GM19023 (cell line): ENCODE measurements around the gene PPIA.
"Not testable (repeated sequence)": the region's sequence is repeated elsewhere in the genome, so short reads cannot be mapped to it uniquely, and the experiment has no call there.

Source experiments
- ATAC-seq: cut with Tn5 transposase; IDR thresholded peaks from one replicate; pipeline ENCODE4 v1.9.1; 2021; ENCODE audit warnings: mild to moderate bottlenecking, moderate library complexity; ENCODE audit not compliant: unreplicated experiment

Gene PPIA

DNA sequence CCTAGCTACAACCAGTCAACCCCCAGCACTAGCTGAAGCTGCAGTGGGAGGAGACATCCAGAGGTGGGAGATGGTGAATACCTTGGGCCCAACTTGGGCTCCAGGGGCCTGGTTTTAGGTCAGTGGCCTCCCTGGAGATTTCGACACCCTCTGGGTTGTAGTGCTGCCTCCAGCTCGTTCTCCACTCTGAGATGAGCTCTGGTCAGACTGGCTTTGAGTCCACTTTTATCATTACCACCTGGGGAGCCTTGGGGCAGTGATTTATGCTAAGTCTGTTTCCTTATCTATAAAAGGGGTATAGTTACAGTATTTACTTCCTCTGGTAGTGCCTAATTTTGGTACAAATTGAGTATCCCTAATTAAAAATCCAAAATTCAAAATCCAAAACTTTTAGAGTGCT, 22.8 kb downstream of the PPIA start:
- no peak for ATAC-seq

DNA sequence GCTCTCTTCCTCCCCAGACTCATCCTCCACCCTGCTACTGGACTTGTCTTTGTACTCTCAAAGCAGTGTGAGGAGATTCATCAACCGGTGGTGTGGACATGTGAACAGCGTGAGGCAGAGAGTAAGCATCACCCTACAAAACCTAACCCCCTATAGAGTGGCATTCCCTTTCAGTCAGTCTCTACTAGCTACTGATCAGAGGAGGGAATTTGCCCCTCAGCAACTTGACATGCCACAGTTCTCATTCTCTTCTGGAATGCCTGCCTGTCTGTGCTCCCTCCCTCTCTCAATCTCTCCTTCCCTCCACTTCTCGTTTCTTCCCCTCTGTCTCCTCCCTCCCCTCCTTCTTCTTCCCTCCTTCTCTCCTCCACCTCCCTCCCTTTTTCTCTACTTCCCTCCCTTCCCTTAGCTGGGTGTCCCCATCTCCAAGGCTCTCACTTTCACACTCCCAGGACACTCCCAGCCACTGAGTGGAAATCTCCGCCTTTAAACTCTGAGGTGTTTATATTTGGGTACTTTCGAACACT, 26.8 kb downstream of the PPIA start:
- ATAC-seq: no peak

DNA sequence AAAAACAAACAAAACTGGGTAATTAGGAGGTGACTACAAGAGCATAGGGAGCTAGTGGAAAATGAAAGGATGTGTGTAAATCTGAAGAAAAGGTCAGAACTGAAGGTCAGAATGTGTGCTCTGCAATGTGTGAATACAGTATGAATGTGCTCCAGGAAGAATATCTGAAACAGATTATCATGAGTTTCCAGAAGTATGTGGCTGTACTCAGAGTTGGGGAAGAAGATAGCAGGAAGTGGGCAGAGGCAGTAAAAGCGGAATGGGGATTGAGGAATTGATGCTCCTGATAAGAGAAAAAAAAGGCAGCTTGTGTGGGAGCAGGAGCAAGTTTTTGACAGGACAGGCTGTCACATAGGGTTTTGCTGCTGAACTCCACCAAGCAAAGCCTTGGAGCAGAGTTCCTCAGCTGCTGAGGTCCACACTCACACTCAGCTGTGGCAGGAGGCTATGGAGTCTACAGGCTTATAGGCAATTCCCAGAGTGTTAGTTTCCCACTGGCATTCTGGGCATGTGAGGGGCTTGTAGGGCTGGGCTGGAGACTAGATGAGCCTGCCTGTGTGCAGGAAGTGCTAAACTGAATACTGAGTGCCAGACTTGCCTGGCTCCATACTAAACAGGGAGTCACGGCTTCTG, 28.5 kb downstream of the PPIA start:
- no peak for ATAC-seq

DNA sequence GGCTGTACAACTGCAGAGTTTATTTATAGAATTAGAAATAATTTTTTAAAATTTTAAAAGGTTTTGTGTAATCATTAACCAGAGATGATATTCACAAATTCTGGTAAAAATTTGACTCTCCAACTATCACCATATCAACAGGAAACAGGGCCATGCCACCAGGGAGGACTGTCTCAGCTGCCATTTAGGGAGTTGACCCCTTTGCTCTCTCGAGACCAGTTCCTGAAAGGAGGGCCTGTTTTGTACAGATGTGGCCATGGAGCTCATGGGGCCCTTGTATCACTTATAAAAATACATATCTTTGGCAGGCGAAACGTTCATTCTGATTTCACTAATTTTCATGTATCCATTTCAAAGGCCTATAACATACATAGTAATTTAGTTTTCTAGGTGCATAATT, 31.1 kb downstream of the PPIA start:
- ATAC-seq: no peak

DNA sequence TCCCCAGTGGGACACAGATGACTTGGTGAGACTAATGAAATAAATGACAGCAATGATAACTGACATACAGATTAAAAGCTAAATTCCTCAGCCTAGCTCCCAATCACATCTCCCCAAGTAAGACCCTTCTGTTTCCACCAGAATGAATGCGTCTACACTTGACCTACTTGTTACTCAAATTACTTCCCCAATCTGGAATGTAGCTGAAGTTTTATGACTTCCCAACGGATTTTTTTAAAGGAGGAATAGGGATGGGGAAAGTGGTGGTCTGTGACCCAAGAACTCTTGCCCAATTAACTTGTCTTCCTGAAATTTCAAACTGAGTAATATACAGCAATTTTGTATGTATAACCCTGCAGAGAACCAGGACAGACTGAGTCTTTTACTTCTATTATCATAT, 42.3 kb downstream of the PPIA start:
- no peak for ATAC-seq

DNA sequence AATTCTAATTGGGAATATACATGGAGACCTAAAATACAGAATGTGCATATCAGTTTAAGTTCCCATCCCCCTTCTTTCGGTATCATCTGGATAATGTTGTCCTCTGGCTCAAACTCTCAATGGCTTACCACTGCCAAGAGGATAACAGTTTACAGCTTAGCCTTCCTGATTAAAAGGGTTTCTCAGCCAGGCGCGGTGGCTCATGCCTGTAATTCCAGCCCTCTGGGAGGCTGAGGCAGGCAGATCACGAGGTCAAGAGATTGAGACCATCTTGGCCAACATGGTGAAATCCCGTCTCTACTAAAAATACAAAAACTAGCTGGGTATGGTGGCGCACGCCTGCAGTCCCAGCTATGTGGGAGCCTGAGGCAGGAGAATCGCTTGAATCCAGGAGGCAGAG, 46.2 kb downstream of the PPIA start:
- not testable (repeated sequence) for ATAC-seq

DNA sequence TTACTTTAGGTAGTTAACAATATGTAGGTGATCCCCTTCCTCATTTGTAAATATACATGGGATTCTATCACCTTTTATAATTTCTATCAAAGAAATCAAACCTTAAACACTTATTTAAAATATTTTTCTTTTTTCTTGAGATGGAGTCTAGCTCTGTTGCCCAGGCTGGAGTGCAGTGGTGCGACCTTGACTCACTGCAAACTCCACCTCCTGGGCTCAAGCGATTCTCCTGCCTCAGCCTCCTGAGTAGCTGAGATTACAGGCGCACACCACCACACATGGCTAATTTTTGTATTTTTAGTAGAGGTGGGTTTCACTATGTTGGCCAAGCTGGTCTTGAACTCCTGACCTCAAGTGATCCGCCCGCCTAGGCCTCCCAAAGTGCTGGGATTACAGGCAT, 47.0 kb downstream of the PPIA start:
- not testable (repeated sequence) for ATAC-seq

DNA sequence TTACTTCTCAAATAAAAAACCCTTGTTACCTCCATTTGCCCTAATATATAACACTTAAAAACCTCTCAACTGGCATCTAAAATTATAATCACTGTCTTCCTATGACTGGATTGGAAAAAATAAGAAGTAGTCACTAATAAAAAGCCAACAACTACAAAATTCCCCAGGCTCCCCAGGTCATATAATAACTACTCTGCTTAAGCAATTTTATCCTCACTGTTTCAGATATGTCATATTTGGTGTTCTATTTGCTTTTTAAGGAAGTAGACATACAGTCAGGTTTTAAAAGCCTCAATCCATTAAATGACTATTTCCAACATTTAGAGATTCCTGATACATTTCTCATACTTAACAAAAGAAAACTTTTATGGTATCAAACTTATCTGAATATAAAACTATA, 49.0 kb downstream of the PPIA start:
- no peak for ATAC-seq

DNA sequence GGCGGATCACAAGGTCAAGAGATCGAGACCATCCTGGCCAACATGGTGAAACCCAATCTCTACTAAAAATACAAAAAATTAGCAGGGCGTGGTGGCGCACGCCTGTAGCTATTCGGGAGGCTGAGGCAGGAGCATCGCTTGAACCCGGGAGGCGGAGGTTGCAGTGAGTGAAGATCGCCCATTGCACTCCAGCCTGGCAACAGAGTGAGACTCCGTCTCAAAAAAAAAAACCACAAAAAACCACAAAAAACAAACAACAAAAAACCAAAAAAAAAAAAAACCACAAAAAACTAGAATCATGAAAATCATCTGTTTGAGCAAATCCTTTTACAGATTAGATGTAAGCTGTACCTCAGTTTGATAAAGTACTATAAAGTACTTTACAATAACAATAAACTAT, 49.9 kb downstream of the PPIA start:
- not testable (repeated sequence) for ATAC-seq

DNA sequence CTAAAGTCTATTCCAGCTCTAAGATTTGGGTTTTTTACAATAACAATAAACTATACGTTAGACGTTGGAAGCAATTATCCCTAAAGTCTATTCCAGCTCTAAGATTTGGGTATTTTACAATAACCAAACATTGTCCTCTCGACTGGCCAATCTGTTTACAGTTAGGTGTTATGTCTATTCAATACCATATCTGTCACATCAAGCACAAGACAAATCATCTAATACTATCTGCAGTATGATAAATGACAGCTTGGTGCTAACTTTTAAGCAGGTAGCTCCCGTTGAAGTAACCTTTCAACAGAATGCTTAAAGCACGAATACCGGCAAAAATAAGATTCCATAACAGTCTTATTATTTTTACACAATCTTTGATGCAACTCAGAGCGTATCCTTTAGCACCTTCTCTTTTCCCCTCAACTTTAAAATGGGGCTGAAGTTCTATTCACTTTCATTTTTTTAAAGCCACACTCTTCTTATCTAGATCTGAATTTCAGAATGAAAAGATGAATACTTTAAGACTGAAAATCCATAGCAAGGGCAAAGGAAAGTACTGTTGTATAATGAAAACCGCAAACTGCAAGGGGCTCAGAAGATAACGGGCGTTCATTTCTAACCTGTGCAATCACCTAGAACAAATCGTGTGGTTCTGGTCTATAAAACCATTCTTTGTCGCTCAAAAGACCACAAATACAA, 50.5 kb downstream of the PPIA start:
- no peak for ATAC-seq

DNA sequence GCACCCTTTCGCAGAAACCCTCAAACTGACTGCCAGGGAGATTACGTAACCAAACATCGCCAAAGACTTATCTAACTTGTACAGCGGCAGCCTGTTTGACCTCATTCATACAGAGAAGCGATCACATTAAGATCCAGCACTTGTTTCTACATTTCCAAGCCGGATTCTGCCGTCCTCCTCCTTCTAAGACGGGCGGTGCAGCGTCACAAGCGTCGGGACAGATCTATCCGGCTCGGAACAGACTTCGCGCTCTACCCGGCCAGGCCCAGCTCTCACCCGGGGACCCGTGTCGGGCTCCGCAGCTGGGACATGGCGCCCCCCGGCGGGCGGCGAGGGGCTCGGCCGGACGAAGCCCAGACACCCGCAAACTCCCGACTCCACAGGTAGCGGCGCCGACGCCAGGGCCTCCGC, 51.0 kb downstream of the PPIA start:
- ATAC-seq: peak; percentile 68

DNA sequence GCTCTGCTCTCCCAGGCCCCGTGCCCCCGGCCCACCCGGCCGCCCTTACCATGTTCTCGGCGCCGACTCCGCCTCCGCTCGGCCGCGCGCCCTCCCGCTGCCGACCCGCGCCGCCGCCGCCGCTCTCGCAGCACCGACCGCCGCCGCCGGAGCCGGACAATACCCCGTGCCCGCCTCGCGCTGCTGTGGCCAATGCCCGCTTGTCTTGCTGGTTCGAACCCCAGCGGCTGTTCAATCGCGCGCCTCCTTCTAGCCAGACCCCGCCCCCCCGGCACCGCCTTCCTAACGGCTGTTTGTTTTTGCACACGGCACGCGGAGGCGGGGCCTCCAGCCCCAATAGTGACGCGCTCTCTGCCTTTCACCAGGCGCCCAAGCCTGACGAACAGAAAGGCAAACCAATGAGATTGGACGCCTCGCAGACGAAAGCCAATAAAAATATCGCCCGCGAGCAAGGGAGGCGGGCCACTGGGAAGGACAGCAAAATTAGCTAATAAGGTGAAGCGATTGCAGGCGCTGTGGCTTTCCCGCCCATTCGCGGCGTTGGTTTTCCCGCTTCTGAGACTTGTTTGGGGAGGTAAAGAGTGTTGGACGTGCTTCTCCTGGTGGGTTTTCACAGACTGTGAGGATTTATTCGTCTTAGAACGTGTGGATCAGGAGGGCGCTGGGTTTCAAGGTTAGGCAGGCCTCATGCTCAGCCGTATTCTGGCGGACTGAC, 51.6 kb downstream of the PPIA start, which contains the start of gene H2AZ2:
Gene H2AZ2 (minus strand): TSS at position 168 of the 715 bp plus-strand sequence. CDS start 116 bp downstream, at position 52.
- peak; percentile 91 for ATAC-seq

DNA sequence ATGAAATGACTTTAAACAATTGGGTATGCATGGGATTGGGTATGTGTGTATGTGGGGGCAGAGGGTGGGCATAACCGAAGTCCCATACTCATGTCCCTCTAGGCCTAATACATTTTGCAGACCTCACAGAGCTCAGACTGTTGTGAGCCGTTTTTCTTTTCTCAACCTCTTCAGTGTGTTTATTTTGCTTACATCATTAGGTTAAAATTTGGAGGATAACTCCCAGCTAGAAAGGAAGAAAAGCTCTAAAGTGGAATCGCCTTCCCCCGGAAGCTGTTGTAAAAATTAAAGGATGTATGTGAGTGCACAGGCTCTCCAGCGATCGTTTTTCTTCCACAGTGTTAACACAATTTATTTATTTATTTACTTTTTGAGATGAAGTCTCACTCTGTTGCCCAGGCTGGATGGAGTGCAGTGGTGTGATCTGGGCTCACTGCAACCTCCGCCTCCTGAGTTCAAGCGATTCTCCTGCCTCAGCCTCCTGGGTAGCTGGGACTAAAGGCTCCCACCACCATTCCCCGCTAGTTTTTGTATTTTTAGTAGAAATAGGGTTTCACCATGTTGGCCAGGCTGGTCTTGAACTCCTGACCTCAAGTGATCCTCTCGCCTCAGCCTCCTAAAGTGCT, 52.9 kb downstream of the PPIA start:
- no peak for ATAC-seq

DNA sequence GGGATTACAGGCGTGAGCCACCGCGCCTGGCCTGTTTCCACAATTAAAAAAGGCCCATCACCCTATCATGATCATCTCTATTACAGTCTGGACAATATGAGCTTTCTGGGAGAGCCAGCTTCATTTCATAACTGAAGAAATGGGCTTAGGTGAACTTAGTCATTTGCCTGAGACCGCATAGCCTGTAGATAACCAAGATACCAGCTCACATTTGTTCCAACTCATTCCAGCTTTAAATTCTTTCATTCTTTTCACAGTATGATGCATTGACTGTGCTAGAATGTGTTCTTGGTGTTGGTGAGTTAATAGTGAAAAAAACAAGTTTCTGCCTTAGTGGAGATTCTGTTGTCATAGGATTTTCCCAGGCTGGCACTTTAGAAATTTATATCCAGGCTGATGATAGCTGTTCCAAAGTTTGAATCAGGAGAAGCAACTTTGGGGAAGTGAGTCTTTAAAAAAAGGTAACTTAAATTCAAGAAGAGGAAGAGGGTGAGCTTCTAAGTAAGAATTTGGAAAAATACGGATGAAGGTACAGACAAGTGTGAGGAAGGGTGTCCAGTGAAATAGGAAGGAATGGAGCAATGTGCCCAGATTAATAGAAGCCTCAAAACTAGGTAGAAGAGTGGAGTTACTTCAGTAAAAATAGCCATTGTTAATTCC, 53.5 kb downstream of the PPIA start:
- ATAC-seq: no peak

DNA sequence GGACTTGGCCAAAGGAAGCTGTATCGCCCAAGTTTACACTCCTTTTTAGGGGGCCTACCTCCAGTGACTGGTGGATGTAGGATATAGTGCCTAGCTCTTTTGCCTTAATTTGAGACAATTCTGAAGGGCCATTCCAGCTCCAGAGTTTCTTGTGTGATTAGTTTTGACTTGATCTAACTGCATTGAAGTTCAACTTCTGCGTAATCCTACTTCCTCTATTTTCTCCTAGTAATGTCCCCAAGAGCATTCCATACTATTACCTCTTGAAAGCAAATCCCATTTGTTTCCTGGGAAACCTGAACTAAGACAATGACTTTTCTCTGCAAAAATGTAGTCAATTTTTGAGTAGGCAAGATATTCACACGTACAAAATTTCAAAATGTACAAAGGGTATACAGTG, 56.1 kb downstream of the PPIA start:
- ATAC-seq: no peak
